HG02840 (cell line): ENCODE results near the gene CNTNAP2.

ENCODE experiments used
- ATAC-seq: cut with Tn5 transposase; IDR thresholded peaks from one replicate; pipeline ENCODE4 v1.9.1; 2021; ENCODE audit warnings: mild to moderate bottlenecking, moderate library complexity, moderate number of reproducible peaks; ENCODE audit not compliant: unreplicated experiment, low FRiP score

Gene CNTNAP2

GRCh38 chr7:148232784-148233183 lies 2116.2 kb downstream of the CNTNAP2 start:
- ATAC-seq, result no peak

- ATAC-seq, result no peak
Measured at GRCh38 chr7:148234715-148235114, 2118.1 kb downstream of the CNTNAP2 start.

GRCh38 chr7:148238761-148239325 lies 2122.2 kb downstream of the CNTNAP2 start:
- ATAC-seq, result no peak

- ATAC-seq, result peak; percentile 14
Measured at GRCh38 chr7:148241700-148242293, 2125.2 kb downstream of the CNTNAP2 start.

GRCh38 chr7:148242294-148242821 lies 2125.8 kb downstream of the CNTNAP2 start:
- ATAC-seq, result peak; percentile 71

GRCh38 chr7:148245381-148245780 lies 2128.8 kb downstream of the CNTNAP2 start:
- no peak for ATAC-seq

- ATAC-seq, result no peak
Measured at GRCh38 chr7:148253629-148254028, 2137.0 kb downstream of the CNTNAP2 start.

- ATAC-seq, result no peak
Measured at GRCh38 chr7:148255333-148255732, 2138.7 kb downstream of the CNTNAP2 start.

- ATAC-seq, result no peak
Measured at GRCh38 chr7:148256433-148256832, 2139.8 kb downstream of the CNTNAP2 start.

- no peak for ATAC-seq
Measured at GRCh38 chr7:148260599-148260998, 2144.0 kb downstream of the CNTNAP2 start.

GRCh38 chr7:148261523-148261922 lies 2144.9 kb downstream of the CNTNAP2 start:
- ATAC-seq, result no peak

- no peak for ATAC-seq
Measured at GRCh38 chr7:148261996-148262688, 2145.5 kb downstream of the CNTNAP2 start.

- peak; percentile 69 for ATAC-seq
Measured at GRCh38 chr7:148262721-148263229, 2146.2 kb downstream of the CNTNAP2 start.

GRCh38 chr7:148264933-148265557 lies 2148.4 kb downstream of the CNTNAP2 start:
- no peak for ATAC-seq

GRCh38 chr7:148265896-148266295 lies 2149.3 kb downstream of the CNTNAP2 start:
- no peak for ATAC-seq

GRCh38 chr7:148266795-148267194 lies 2150.2 kb downstream of the CNTNAP2 start:
- ATAC-seq, result no peak

GRCh38 chr7:148270576-148270975 lies 2154.0 kb downstream of the CNTNAP2 start:
- ATAC-seq, result no peak

- no peak for ATAC-seq
Measured at GRCh38 chr7:148274118-148274517, 2157.5 kb downstream of the CNTNAP2 start.

- ATAC-seq, result no peak
Measured at GRCh38 chr7:148275359-148275890, 2158.8 kb downstream of the CNTNAP2 start.

GRCh38 chr7:148276314-148277041 lies 2159.9 kb downstream of the CNTNAP2 start:
- ATAC-seq, result no peak
